Caco-2 (cell line): ENCODE results near the gene VIPR1. TPM values are rescaled to one million over a fixed set of nuclear protein-coding genes. Genes with fewer than 3 reads are reported as not detected.

Experiments
- BruUV-seq: library from RNA; stranded (reverse); fragments of 400-500 nt; replicated peaks from 2 replicates; lab custom pipeline; 2021; lab: Mats Ljungman, UMichigan
- CTCF ChIA-PET: fragments of 300-600 bp; sonication (Branson Sonifier 250); formaldehyde crosslinking; loops from one replicate; lab custom pipeline; 2022; ENCODE audit warnings: antibody characterized with exemption; lab: Charles Lee
- POLR2A ChIA-PET: fragments of 300-600 bp; sonication (Branson Sonifier 250); formaldehyde crosslinking; loops from one replicate; lab custom pipeline; 2022; ENCODE audit warnings: antibody characterized with exemption; lab: Charles Lee
- DNase-seq, 2 experiments: peaks; one replicate each; pipeline versions ENCODE4 v3.0.0 to v3.0.0-alpha.2; 2020 to 2022
- H3K27me3 ChIP-seq: replicated peaks from 2 replicates; pipeline ENCODE4 v1.6.0; 2011; ENCODE audit warnings: low read length; ENCODE audit not compliant: control insufficient read depth, insufficient read depth
- H3K36me3 ChIP-seq: 2 replicates; pipeline ENCODE4 v1.5.1; 2011; ENCODE audit warnings: low read length; ENCODE audit not compliant: control insufficient read depth, insufficient read depth
- H3K4me1 ChIP-seq: fragments of 250-450 bp; sonication (Bioruptor Pico); 2 replicates; pipeline ENCODE4 v1.5.1; 2020; ENCODE audit warnings: mild to moderate bottlenecking
- H3K4me3 ChIP-seq: 2 replicates; pipeline ENCODE4 v1.5.1; 2011; ENCODE audit warnings: low read depth, mild to moderate bottlenecking, control low read depth, low read length
- H3K9me3 ChIP-seq: fragments of 250-450 bp; sonication (Bioruptor Pico); 2 replicates; pipeline ENCODE4 v1.5.1; 2020; ENCODE audit warnings: mild to moderate bottlenecking, moderate library complexity
- H3K27ac Mint-ChIP-seq: one replicate; pipeline ENCODE4 v1.8.0; 2022; ENCODE audit warnings: mixed read lengths; ENCODE audit not compliant: unreplicated experiment
- H3K27me3 Mint-ChIP-seq: one replicate; pipeline ENCODE4 v1.8.0; 2022; ENCODE audit warnings: mixed read lengths; ENCODE audit not compliant: insufficient read depth, unreplicated experiment
- H3K36me3 Mint-ChIP-seq: one replicate; pipeline ENCODE4 v1.8.0; 2022; ENCODE audit warnings: mild to moderate bottlenecking, mixed read lengths; ENCODE audit not compliant: insufficient read depth, unreplicated experiment
- H3K4me1 Mint-ChIP-seq: one replicate; pipeline ENCODE4 v1.8.0; 2022; ENCODE audit warnings: low read depth, mixed read lengths; ENCODE audit not compliant: unreplicated experiment
- H3K4me3 Mint-ChIP-seq: one replicate; pipeline ENCODE4 v1.8.0; 2022; ENCODE audit warnings: mild to moderate bottlenecking, moderate library complexity, mixed read lengths; ENCODE audit not compliant: unreplicated experiment
- H3K9me3 Mint-ChIP-seq: one replicate; pipeline ENCODE4 v1.8.0; 2022; ENCODE audit warnings: mixed read lengths; ENCODE audit not compliant: unreplicated experiment
- CTCF ChIP-seq, 2 experiments: fragments of 200-600 bp in 1 of 2; IDR thresholded peaks; 1 replicate in 1 of 2; 2 replicates in 1 of 2; pipeline versions ENCODE4 v1.5.1 to v1.8.0; 2011 to 2022; ENCODE audit warnings: antibody characterized with exemption in 1 of 2, control low read depth in 1 of 2, inconsistent platforms in 1 of 2, low read depth in 1 of 2, low read length in 1 of 2, mild to moderate bottlenecking in 1 of 2, moderate library complexity in 1 of 2; ENCODE audit not compliant: insufficient read depth in 1 of 2, severe bottlenecking in 1 of 2, unreplicated experiment in 1 of 2
- intact Hi-C: fragments of 100-400 bp; cut with micrococcal nuclease; formaldehyde crosslinking; loops from one replicate; pipeline ENCODE4 v1.10.0; 2022; ENCODE audit not compliant: unreplicated experiment
- total RNA-seq: library from RNA; stranded (reverse); gene quantifications from 2 replicates; pipeline ENCODE4 v1.2.3, GENCODE V29; 2022

VIPR1 gene
- total RNA-seq, 1 experiment from 2014 or later: 3.8 TPM

GRCh38 chr3:42503251-42503924 lies 945 bp downstream of the VIPR1 start:
- Mint-ChIP-seq H3K4me1 (peaks cover 21% of the 10 kb centered on the region), H3K27me3 (peaks cover 10% of the 10 kb centered on the region), H3K36me3 (peaks cover 8% of the 10 kb centered on the region), H3K4me3 (peak overlapping the region; percentile 85), H3K27ac (no peak overlapping the region), H3K9me3 (no peaks in the 10 kb centered on the region)
- H3K9me3 ChIP-seq: no peaks in the 10 kb centered on the region
- H3K36me3 ChIP-seq: no peaks in the 10 kb centered on the region
- intact Hi-C loops: no loop called here
- no peaks in the 10 kb centered on the region for H3K27me3 ChIP-seq
- CTCF ChIA-PET: interaction anchor here (0.6 kb wide), 1 partner anchor 996 kb away, joined by 4 read pairs; no protein-coding TSS in a partner anchor
- H3K4me3 ChIP-seq: peak overlapping the region; percentile 70
- peaks cover 10% of the 10 kb centered on the region for H3K4me1 ChIP-seq
- BruUV-seq: TSS peak; percentile 50
- peak in 1 of 2 experiments; percentile 5 for DNase-seq
- TF ChIP-seq CTCF (IDR thresholded peaks at IDR 0.05; ENCODE audit: insufficient read depth in 1 of 2, low read depth in 1 of 2, low read length in 1 of 2, severe bottlenecking in 1 of 2, unreplicated experiment in 1 of 2): no peak
- POLR2A ChIA-PET: no interaction called here

GRCh38 chr3:42503957-42504333 lies 1.5 kb downstream of the VIPR1 start:
- Histone ChIP-seq H3K4me3 (no peak overlapping the region), H3K27me3 (no peaks in the 10 kb centered on the region), H3K9me3 (no peaks in the 10 kb centered on the region), H3K4me1 (peaks cover 15% of the 10 kb centered on the region), H3K36me3 (no peaks in the 10 kb centered on the region)
- no peak for TF ChIP-seq CTCF (IDR thresholded peaks at IDR 0.05; ENCODE audit: insufficient read depth in 1 of 2, low read depth in 1 of 2, low read length in 1 of 2, severe bottlenecking in 1 of 2, unreplicated experiment in 1 of 2)
- H3K9me3 Mint-ChIP-seq: no peaks in the 10 kb centered on the region
- CTCF ChIA-PET: no interaction called here
- BruUV-seq: no TSS peak
- no peak overlapping the region for H3K27ac Mint-ChIP-seq
- H3K4me3 Mint-ChIP-seq: peak overlapping the region; percentile 85
- intact Hi-C loops: no loop called here
- DNase-seq: peak in 1 of 2 experiments; percentile 19
- POLR2A ChIA-PET: no interaction called here
- peaks cover 21% of the 10 kb centered on the region for H3K4me1 Mint-ChIP-seq
- H3K36me3 Mint-ChIP-seq: peaks cover 8% of the 10 kb centered on the region
- peaks cover 10% of the 10 kb centered on the region for H3K27me3 Mint-ChIP-seq

GRCh38 chr3:42504334-42505127 lies 2.1 kb downstream of the VIPR1 start:
- H3K9me3 Mint-ChIP-seq: no peaks in the 10 kb centered on the region
- Histone ChIP-seq H3K27me3 (no peaks in the 10 kb centered on the region), H3K9me3 (no peaks in the 10 kb centered on the region), H3K4me3 (no peak overlapping the region), H3K36me3 (no peaks in the 10 kb centered on the region), H3K4me1 (peaks cover 21% of the 10 kb centered on the region)
- ChIA-PET CTCF (no interaction called here), POLR2A (no interaction called here)
- H3K27me3 Mint-ChIP-seq: peaks cover 7% of the 10 kb centered on the region
- TF ChIP-seq CTCF (IDR thresholded peaks at IDR 0.05; ENCODE audit: insufficient read depth in 1 of 2, low read depth in 1 of 2, low read length in 1 of 2, severe bottlenecking in 1 of 2, unreplicated experiment in 1 of 2): no peak
- peaks cover 21% of the 10 kb centered on the region for H3K4me1 Mint-ChIP-seq
- H3K4me3 Mint-ChIP-seq: peak overlapping the region; percentile 44
- BruUV-seq: no TSS peak
- DNase-seq: peak in 1 of 2 experiments; percentile 10
- H3K27ac Mint-ChIP-seq: no peak overlapping the region
- H3K36me3 Mint-ChIP-seq: peaks cover 8% of the 10 kb centered on the region
- intact Hi-C loops: no loop called here
